Hepatocyte (in vitro differentiated cells): ENCODE results near the gene UVRAG.

ENCODE experiments used
- CTCF ChIP-seq: fragments of 200-600 bp; sonication (generic); IDR thresholded peaks from 2 replicates; pipeline ENCODE4 v1.5.1; 2016; ENCODE audit warnings: antibody characterized with exemption, mild to moderate bottlenecking; ENCODE audit not compliant: poor library complexity
- EZH2 ChIP-seq: fragments of 200-600 bp; sonication (generic); IDR thresholded peaks from 2 replicates; pipeline ENCODE4 v1.6.1; 2016; ENCODE audit warnings: antibody characterized with exemption, mild to moderate bottlenecking, borderline replicate concordance
- EZH2phosphoT487 ChIP-seq: fragments of 200-600 bp; sonication (generic); IDR thresholded peaks from one replicate; pipeline ENCODE4 v1.6.1; 2018; ENCODE audit warnings: antibody characterized with exemption, mild to moderate bottlenecking, low read depth, moderate library complexity; ENCODE audit not compliant: unreplicated experiment, severe bottlenecking

GRCh38 chr11:76131671-76132631, 316.9 kb downstream of the UVRAG start:
- TF ChIP-seq CTCF (no peak), EZH2phosphoT487 (no peak), EZH2 (no peak)
